Astrocyte (in vitro differentiated cells and primary cell): ENCODE data around the gene CNKSR3. TPM values are rescaled to one million over a fixed set of nuclear protein-coding genes. Genes with fewer than 3 reads are reported as not detected.

ENCODE experiments used
- DNase-seq: peaks from one replicate; pipeline ENCODE4 v3.0.0-alpha.2; 2010; ENCODE audit warnings: low read depth
- FAIRE-seq: peaks from 2 replicates; lab custom pipeline; 2011; peaks lifted over from hg19 to GRCh38; lab: Jason Lieb, UNC
- H2AFZ ChIP-seq: 2 replicates; pipeline ENCODE4 v1.6.0; 2012; ENCODE audit warnings: low read depth, low read length, inconsistent platforms
- H3K27ac ChIP-seq: 2 replicates; pipeline ENCODE4 v1.5.1; 2011; ENCODE audit warnings: low read depth, low read length, inconsistent platforms
- H3K27me3 ChIP-seq: 2 replicates; pipeline ENCODE4 v1.6.0; 2011; ENCODE audit warnings: low read length, inconsistent platforms; ENCODE audit not compliant: insufficient read depth
- H3K36me3 ChIP-seq: 2 replicates; pipeline ENCODE4 v1.5.1; 2011; ENCODE audit warnings: low read length, inconsistent platforms; ENCODE audit not compliant: insufficient read depth
- H3K4me1 ChIP-seq: 2 replicates; pipeline ENCODE4 v1.5.1; 2011; ENCODE audit warnings: low read length, inconsistent platforms; ENCODE audit not compliant: insufficient read depth
- H3K4me2 ChIP-seq: 2 replicates; pipeline ENCODE4 v1.6.0; 2012; ENCODE audit warnings: low read length, inconsistent platforms
- H3K4me3 ChIP-seq: 2 replicates; pipeline ENCODE4 v1.5.1; 2011; ENCODE audit warnings: low read depth, mild to moderate bottlenecking, low read length, inconsistent platforms; ENCODE audit not compliant: insufficient read depth
- H3K79me2 ChIP-seq: 2 replicates; pipeline ENCODE4 v1.6.0; 2012; ENCODE audit warnings: mild to moderate bottlenecking, low read length, inconsistent platforms; ENCODE audit not compliant: insufficient read depth
- H3K9ac ChIP-seq: 2 replicates; pipeline ENCODE4 v1.6.0; 2012; ENCODE audit warnings: mild to moderate bottlenecking, low read length, inconsistent platforms
- H3K9me3 ChIP-seq: 2 replicates; pipeline ENCODE4 v1.5.1; 2012; ENCODE audit warnings: low read depth, mild to moderate bottlenecking, low read length, inconsistent platforms; ENCODE audit not compliant: insufficient read depth
- H4K20me1 ChIP-seq: 2 replicates; pipeline ENCODE4 v1.6.0; 2012; ENCODE audit warnings: low read length, inconsistent platforms; ENCODE audit not compliant: insufficient read depth
- H3K27ac Mint-ChIP-seq: one replicate; pipeline ENCODE4 v1.8.0; 2021; ENCODE audit warnings: mild to moderate bottlenecking, mixed read lengths; ENCODE audit not compliant: unreplicated experiment
- H3K27me3 Mint-ChIP-seq: one replicate; pipeline ENCODE4 v1.8.0; 2021; ENCODE audit warnings: low read depth, mixed read lengths; ENCODE audit not compliant: unreplicated experiment
- H3K36me3 Mint-ChIP-seq: one replicate; pipeline ENCODE4 v1.8.0; 2021; ENCODE audit warnings: low read depth, mixed read lengths; ENCODE audit not compliant: unreplicated experiment
- H3K4me1 Mint-ChIP-seq: one replicate; pipeline ENCODE4 v1.8.0; 2021; ENCODE audit warnings: low read depth, mixed read lengths; ENCODE audit not compliant: unreplicated experiment
- H3K4me3 Mint-ChIP-seq: one replicate; pipeline ENCODE4 v1.8.0; 2021; ENCODE audit warnings: mild to moderate bottlenecking, moderate library complexity, mixed read lengths; ENCODE audit not compliant: unreplicated experiment
- H3K9me3 Mint-ChIP-seq: one replicate; pipeline ENCODE4 v1.8.0; 2021; ENCODE audit warnings: mild to moderate bottlenecking, mixed read lengths; ENCODE audit not compliant: unreplicated experiment
- CTCF ChIP-seq: IDR thresholded peaks from 2 replicates; pipeline ENCODE4 v1.5.1; 2011; ENCODE audit warnings: low read depth, mild to moderate bottlenecking, inconsistent platforms, low read length, moderate library complexity; ENCODE audit not compliant: insufficient read depth
- EZH2 ChIP-seq: IDR thresholded peaks from 2 replicates; pipeline ENCODE4 v1.6.1; 2012; ENCODE audit warnings: mild to moderate bottlenecking, low read length, inconsistent platforms; ENCODE audit not compliant: insufficient read depth
- total RNA-seq: library from RNA; stranded (reverse); gene quantifications from 2 replicates; pipeline ENCODE4 v1.2.1, GENCODE V29; 2021

Gene CNKSR3
- total RNA-seq, 1 donor from 2014 or later: 11.1 TPM

- no peak overlapping the region for H3K9ac ChIP-seq
- H3K79me2 ChIP-seq: no peaks in the 10 kb centered on the region
- FAIRE-seq (no peak), DNase-seq (no peak)
- no peaks in the 10 kb centered on the region for H3K36me3 ChIP-seq
- Mint-ChIP-seq H3K27ac (no peak overlapping the region), H3K36me3 (no peaks in the 10 kb centered on the region), H3K4me1 (peaks cover 2% of the 10 kb centered on the region), H3K4me3 (no peak overlapping the region), H3K9me3 (no peaks in the 10 kb centered on the region), H3K27me3 (peaks cover 4% of the 10 kb centered on the region)
- no peak overlapping the region for H3K4me2 ChIP-seq
- H3K4me1 ChIP-seq: no peaks in the 10 kb centered on the region
- no peaks in the 10 kb centered on the region for H3K27me3 ChIP-seq
- H3K27ac ChIP-seq: no peak overlapping the region
- no peak overlapping the region for H2AFZ ChIP-seq
- H3K4me3 ChIP-seq: no peak overlapping the region
- H3K9me3 ChIP-seq: no peaks in the 10 kb centered on the region
- H4K20me1 ChIP-seq: no peaks in the 10 kb centered on the region
- TF ChIP-seq CTCF (no peak), EZH2 (no peak)
These were observed 9.8 kb upstream of the CNKSR3 start for GRCh38 chr6:154520280-154520679.

- Histone ChIP-seq H3K9me3 (no peaks in the 10 kb centered on the region), H3K4me1 (no peaks in the 10 kb centered on the region), H3K36me3 (no peaks in the 10 kb centered on the region), H3K4me3 (no peak overlapping the region), H4K20me1 (no peaks in the 10 kb centered on the region), H3K27ac (no peak overlapping the region), H3K79me2 (no peaks in the 10 kb centered on the region), H3K27me3 (no peaks in the 10 kb centered on the region), H3K4me2 (no peak overlapping the region), H2AFZ (no peak overlapping the region), H3K9ac (no peak overlapping the region)
- TF ChIP-seq CTCF (no peak), EZH2 (no peak)
- H3K9me3 Mint-ChIP-seq: no peaks in the 10 kb centered on the region
- H3K27me3 Mint-ChIP-seq: peaks cover 4% of the 10 kb centered on the region
- FAIRE-seq: no peak
- DNase-seq: no peak
- peaks cover 8% of the 10 kb centered on the region for H3K4me1 Mint-ChIP-seq
- no peaks in the 10 kb centered on the region for H3K36me3 Mint-ChIP-seq
- H3K27ac Mint-ChIP-seq: no peak overlapping the region
- no peak overlapping the region for H3K4me3 Mint-ChIP-seq
These were observed 7.9 kb upstream of the CNKSR3 start for GRCh38 chr6:154518396-154518795.

- no peaks in the 10 kb centered on the region for H3K9me3 Mint-ChIP-seq
- no peak overlapping the region for H3K4me2 ChIP-seq
- no peaks in the 10 kb centered on the region for H4K20me1 ChIP-seq
- peaks cover 13% of the 10 kb centered on the region for H3K4me1 Mint-ChIP-seq
- no peak overlapping the region for H3K4me3 Mint-ChIP-seq
- H3K27me3 Mint-ChIP-seq: peaks cover 4% of the 10 kb centered on the region
- H3K36me3 ChIP-seq: no peaks in the 10 kb centered on the region
- H3K9ac ChIP-seq: no peak overlapping the region
- no peaks in the 10 kb centered on the region for H3K27me3 ChIP-seq
- no peak for FAIRE-seq
- H3K4me1 ChIP-seq: peaks cover 4% of the 10 kb centered on the region
- no peaks in the 10 kb centered on the region for H3K79me2 ChIP-seq
- no peaks in the 10 kb centered on the region for H3K9me3 ChIP-seq
- TF ChIP-seq CTCF: no peak
- no peak for TF ChIP-seq EZH2
- no peak overlapping the region for H3K27ac ChIP-seq
- H3K36me3 Mint-ChIP-seq: no peaks in the 10 kb centered on the region
- H3K4me3 ChIP-seq: no peak overlapping the region
- no peak overlapping the region for H3K27ac Mint-ChIP-seq
- no peak overlapping the region for H2AFZ ChIP-seq
- DNase-seq: no peak
These were observed 5.8 kb upstream of the CNKSR3 start for GRCh38 chr6:154516276-154516675.
